SIG-M5 (cell line): ENCODE results near the gene SNCAIP.

ENCODE experiments used
- DNase-seq: peaks from one replicate; lab custom pipeline; 2025; lab: John Stamatoyannopoulos, UW

The SNCAIP gene

GRCh38 chr5:122398016-122398415, 86.0 kb downstream of the SNCAIP start:
- DNase-seq = no peak

GRCh38 chr5:122400341-122400740, 88.3 kb downstream of the SNCAIP start:
- DNase-seq = no peak

DNA sequence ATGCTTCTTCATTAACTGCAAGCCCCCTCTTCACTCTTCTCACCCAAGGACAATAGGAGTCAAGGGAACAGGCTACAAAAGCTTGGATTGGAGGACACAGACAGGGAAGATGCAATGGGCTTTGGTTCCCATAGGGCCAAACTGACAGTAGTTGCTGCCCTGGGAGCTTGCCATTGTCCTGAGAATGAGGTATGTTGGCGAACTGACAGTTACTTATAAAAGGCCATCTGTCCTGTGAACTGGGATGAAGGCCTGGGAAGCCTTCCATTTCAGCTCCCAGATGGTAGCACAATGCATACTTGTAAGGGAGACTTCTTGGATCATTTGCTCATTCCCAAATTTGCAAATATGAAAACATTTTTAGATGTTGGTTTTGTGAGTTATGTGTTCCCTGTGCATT, 88.9 kb downstream of the SNCAIP start:
- DNase-seq = no peak

GRCh38 chr5:122401976-122402725, 90.1 kb downstream of the SNCAIP start:
- DNase-seq = no peak

GRCh38 chr5:122402955-122403685, 91.1 kb downstream of the SNCAIP start:
- DNase-seq = no peak

- no peak for DNase-seq
Measured at GRCh38 chr5:122404018-122404417, 92.0 kb downstream of the SNCAIP start.

DNA sequence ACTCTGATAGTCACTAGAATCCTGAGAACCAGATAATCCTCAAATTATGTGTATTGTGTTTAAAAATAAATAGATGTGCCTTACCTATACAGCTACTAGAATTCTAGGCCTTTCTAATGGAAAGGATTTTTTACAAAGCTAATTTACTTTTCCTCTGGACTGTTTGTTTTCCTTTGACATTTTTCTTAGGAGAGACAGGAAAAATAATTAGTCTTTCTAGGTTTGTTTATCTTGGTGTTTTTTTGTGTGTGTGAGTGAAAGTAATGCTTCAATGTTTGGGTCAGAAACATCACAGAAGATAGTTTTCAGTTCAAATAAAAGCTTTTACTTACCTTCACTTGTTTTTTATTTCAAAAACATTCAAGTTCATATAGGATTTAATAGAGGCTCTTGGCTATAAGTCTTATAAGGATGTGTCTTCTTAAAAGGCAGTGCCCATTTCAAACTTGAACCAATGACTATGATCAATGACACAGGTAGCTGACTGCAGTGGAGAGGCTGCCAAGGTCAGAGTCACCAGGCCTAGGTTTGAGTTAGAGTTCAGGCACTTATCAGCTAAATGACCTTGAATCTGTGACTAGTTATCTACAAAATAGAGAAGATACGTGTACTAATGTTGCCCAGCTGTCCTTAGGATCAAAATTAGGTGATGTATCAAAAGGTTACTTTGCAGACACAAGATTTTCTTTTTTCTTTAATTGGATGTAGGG, 92.8 kb downstream of the SNCAIP start:
- DNase-seq = no peak

DNA sequence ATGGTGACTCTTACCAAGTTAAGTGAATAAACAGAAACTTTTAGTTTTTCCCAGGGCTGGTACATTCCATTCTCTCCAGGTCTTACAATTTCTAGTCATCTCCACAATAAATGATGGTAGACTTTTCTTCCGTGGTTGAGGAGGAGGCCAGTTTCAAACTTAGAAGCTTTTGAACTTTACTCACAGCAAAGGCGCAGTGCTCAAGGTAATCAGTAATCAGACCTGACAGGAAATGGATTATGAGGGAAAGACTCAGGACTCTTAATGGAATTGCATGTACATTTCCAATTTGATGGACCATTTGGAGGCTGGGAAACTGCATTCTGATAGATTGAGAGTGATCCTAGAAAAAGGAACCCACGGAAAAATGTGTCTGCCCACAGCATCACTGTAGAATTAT, 93.7 kb downstream of the SNCAIP start:
- no peak for DNase-seq

- no peak for DNase-seq
Measured at GRCh38 chr5:122406181-122406580, 94.1 kb downstream of the SNCAIP start.

- DNase-seq = no peak
Measured at GRCh38 chr5:122408592-122409224, 96.7 kb downstream of the SNCAIP start.

- no peak for DNase-seq
Measured at GRCh38 chr5:122412966-122413365, 100.9 kb downstream of the SNCAIP start.

DNA sequence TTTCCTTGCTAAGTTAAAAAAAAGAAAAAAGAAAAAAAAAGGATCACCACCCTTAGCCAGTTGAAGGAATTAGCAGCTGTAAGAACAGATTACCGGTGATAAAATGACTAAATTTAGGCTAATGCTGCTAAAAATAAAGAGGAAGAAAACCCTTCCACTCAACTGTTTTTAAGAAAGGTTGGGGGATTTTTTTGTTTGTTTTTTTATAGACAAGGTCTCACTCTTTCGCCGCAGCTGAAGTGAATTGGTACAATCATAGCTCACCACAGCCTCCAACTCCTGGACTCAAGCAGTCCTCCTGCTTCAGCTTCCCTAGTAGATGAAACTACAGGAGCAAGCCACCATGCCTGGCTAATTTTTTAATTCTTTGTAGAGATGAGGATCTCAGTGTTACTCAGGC, 101.7 kb downstream of the SNCAIP start:
- no peak for DNase-seq

DNA sequence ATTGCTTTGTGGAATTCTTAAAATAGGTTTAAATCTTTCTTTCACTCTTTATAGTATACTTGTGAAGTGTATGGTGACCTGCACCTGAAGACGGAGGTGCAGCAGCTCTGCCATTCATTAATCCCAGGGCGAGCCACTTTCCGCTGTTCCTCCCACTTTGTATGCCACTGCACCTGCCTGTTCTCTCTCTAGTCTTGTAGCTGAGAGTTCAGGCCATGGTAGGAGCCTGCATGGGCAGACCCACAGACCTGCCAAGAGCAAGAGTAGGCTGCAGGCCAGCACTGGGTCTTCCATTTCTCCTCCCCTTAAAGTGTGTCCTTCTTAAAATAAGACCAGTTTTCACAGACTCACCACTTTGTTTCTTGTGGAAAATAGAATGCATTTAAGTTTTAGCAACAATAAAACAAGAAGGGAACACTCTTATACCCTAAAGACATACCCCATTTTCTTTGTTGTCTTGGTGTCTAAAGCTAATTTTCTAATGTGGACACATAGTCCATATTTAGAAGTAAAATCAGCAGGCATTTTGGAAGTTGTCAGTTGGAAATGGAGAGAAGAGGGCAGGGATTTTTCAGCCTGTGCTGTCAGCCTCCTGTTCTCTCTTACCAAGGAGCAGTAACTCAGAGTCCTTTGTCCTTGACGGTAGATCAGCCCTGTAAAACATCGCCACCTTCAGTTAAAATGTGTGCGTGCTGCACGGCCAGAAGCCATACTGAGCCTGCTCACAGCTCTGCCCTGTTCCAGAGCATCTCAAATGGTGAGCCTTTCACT, 103.2 kb downstream of the SNCAIP start:
- no peak for DNase-seq

DNA sequence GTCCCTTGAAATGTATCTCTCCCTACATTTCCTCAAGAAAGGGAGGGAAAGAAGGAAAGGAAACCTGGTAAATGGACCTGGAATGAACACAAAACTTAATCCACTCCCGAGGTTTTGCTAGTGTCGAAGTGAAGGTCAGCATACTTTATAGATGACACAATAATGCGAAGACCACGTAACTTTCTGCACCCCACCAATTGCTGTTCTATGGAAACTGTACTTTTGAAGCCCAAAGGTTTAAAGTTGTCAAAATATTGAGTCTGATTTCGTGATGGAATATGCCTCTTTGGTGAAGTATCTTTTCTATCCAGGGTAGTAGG, 103.7 kb downstream of the SNCAIP start:
- DNase-seq = no peak

DNA sequence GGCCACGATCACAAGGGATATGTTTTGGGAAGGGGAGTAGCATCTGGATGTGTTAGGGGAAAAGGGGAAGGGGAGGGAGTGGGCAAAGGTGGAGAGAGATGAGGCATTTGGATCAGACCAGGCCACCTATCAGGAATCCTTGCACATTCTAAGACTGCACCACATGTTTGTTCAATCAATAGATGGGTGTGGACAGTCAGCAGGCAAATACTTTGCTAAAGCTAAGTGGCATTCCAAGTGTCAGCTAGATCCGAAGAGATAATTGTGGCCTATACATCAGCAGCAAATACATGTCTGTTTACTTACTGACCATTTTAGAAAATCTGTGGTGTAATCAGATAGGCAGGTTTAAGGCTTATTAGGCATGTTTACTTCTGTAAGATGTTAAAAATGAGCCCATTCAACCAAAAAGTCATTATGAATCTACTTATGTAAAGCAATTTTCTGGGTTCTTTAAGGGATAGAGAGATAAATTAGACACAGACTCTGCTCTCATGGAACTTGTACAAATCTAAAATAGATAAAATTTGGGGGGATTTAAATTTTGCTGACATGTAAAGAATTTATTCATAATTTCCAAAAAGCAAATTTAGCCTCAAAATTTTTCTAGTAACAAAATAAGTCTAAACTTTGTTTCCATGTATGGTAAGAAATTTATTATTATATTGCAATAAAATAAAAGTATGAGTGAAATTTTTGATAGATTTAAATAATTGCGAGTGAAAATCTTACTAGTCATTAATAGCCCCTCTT, 107.3 kb downstream of the SNCAIP start:
- no peak for DNase-seq

GRCh38 chr5:122420091-122420490, 108.1 kb downstream of the SNCAIP start:
- DNase-seq = no peak

- no peak for DNase-seq
Measured at GRCh38 chr5:122420537-122421236, 108.7 kb downstream of the SNCAIP start.

DNA sequence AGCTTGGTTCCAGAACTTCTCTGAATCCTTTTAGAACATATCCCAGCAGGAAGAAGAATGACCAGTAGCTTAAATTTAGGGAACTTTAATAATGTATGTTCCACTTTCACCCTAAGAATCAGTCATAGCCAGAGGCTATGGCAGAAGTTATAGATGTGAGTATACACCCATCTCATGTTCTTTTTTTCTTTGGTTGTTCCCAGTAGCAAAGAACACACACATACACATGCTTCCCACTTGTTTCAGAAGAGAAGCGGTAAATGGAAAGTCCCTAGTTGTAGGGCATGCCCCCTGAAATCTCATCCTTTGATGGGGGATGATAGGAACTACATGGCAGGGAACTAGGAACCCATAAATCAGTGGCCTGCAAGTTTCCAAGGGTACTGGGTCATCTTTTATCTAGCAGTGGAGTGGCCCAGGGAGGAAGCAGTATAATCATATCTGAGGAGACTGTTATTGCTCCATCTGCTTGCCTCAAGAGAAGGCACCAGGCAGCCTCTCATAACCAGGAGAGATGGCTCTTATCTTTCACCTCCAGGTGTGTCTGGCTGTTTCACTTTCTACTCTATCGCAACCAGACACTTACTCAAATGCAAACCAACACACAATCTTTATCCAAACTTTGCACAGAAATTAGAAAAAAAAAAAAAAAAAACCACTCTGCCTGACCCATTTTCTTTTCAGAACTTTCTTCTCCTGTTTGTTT, 109.5 kb downstream of the SNCAIP start:
- no peak for DNase-seq

GRCh38 chr5:122423221-122423620, 111.2 kb downstream of the SNCAIP start:
- DNase-seq = no peak

- DNase-seq = no peak
Measured at GRCh38 chr5:122424132-122424531, 112.1 kb downstream of the SNCAIP start.
